DOHH2 (cell line): ENCODE data around the gene MBTD1.

ENCODE experiments used
- H3F3A ChIP-seq: fragments of 200-600 bp; sonication (generic), shearing (Covaris generic); 2 replicates; pipeline ENCODE4 v1.6.0; 2016; ENCODE audit warnings: antibody characterized with exemption, mild to moderate bottlenecking; ENCODE audit not compliant: control insufficient read depth, insufficient read depth
- H3K27ac ChIP-seq: fragments of 200-600 bp; sonication (generic); 2 replicates; pipeline ENCODE4 v1.5.1; 2014; ENCODE audit warnings: low read depth, mild to moderate bottlenecking, low read length, moderate library complexity
- H3K27me3 ChIP-seq: fragments of 200-600 bp; sonication (generic); 2 replicates; pipeline ENCODE4 v1.6.1; 2014; ENCODE audit warnings: mild to moderate bottlenecking, low read length, mixed read lengths; ENCODE audit not compliant: control insufficient read depth
- H3K36me3 ChIP-seq: fragments of 200-600 bp; sonication (generic); 2 replicates; pipeline ENCODE4 v1.6.1; 2014; ENCODE audit warnings: mild to moderate bottlenecking, low read length, moderate library complexity, mixed read lengths; ENCODE audit not compliant: control insufficient read depth
- H3K4me1 ChIP-seq: fragments of 200-600 bp; sonication (generic); 2 replicates; pipeline ENCODE4 v1.6.1; 2014; ENCODE audit warnings: mild to moderate bottlenecking, low read length, mixed read lengths; ENCODE audit not compliant: control insufficient read depth
- H3K4me2 ChIP-seq: fragments of 200-600 bp; sonication (generic); 2 replicates; pipeline ENCODE4 v1.6.0; 2014; ENCODE audit warnings: mild to moderate bottlenecking, low read length, moderate library complexity
- H3K4me3 ChIP-seq: fragments of 200-600 bp; sonication (generic); 2 replicates; pipeline ENCODE4 v1.5.1; 2014; ENCODE audit warnings: mild to moderate bottlenecking, low read length, mixed read lengths
- H3K79me2 ChIP-seq: fragments of 200-600 bp; sonication (generic); 2 replicates; pipeline ENCODE4 v1.6.1; 2014; ENCODE audit warnings: mild to moderate bottlenecking, low read length, mixed read lengths; ENCODE audit not compliant: control insufficient read depth
- H3K9me2 ChIP-seq: fragments of 200-600 bp; sonication (generic); replicated peaks from 2 replicates; pipeline ENCODE4 v1.6.1; 2014; ENCODE audit warnings: mild to moderate bottlenecking, low read length, mixed read lengths; ENCODE audit not compliant: control insufficient read depth
- H3K9me3 ChIP-seq: fragments of 200-600 bp; sonication (generic); 2 replicates; pipeline ENCODE4 v1.6.1; 2014; ENCODE audit warnings: antibody characterized with exemption, low read length, mixed read lengths; ENCODE audit not compliant: control insufficient read depth, insufficient read depth
- H4K20me1 ChIP-seq: fragments of 200-600 bp; sonication (generic); 2 replicates; pipeline ENCODE4 v1.6.0; 2014; ENCODE audit warnings: low read depth, mild to moderate bottlenecking, antibody characterized with exemption, low read length, moderate library complexity; ENCODE audit not compliant: control insufficient read depth, insufficient read depth
- CTCF ChIP-seq: fragments of 200-600 bp; sonication (generic); IDR thresholded peaks from one replicate; pipeline ENCODE4 v1.5.1; 2014; ENCODE audit warnings: antibody characterized with exemption, mild to moderate bottlenecking, low read depth, low read length; ENCODE audit not compliant: poor library complexity, severe bottlenecking
- EZH2phosphoT487 ChIP-seq: fragments of 200-600 bp; sonication (generic); IDR thresholded peaks from 2 replicates; pipeline ENCODE4 v1.6.1; 2017; ENCODE audit warnings: borderline replicate concordance, mild to moderate bottlenecking, antibody characterized with exemption, low read length, moderate library complexity, mixed read lengths

MBTD1 gene

GRCh38 chr17:51132964-51133319 is 126.9 kb downstream of the MBTD1 start:
- TF ChIP-seq CTCF (no peak), EZH2phosphoT487 (no peak)
- H3K4me3 ChIP-seq: no peak overlapping the region
- H3K4me2 ChIP-seq: no peak overlapping the region
- no peak overlapping the region for H3K27ac ChIP-seq
- H3K36me3 ChIP-seq: no peaks in the 10 kb centered on the region
- no peaks in the 10 kb centered on the region for H4K20me1 ChIP-seq
- no peaks in the 10 kb centered on the region for H3K79me2 ChIP-seq
- no peaks in the 10 kb centered on the region for H3F3A ChIP-seq
- no peaks in the 10 kb centered on the region for H3K9me2 ChIP-seq
- no peaks in the 10 kb centered on the region for H3K9me3 ChIP-seq
- peaks cover 3% of the 10 kb centered on the region; the same call in 1 of the 2 replicates for H3K27me3 ChIP-seq
- H3K4me1 ChIP-seq: peaks cover 1% of the 10 kb centered on the region; the same call in 1 of the 2 replicates

GRCh38 chr17:51128076-51128475 is 131.8 kb downstream of the MBTD1 start:
- Histone ChIP-seq H3K4me2 (no peak overlapping the region), H3K9me2 (no peaks in the 10 kb centered on the region), H3F3A (0 out of 2 replicates have a peak, but pooled peaks cover 2% of the 10 kb centered on the region), H3K27ac (no peak overlapping the region), H4K20me1 (no peaks in the 10 kb centered on the region), H3K4me3 (no peak overlapping the region), H3K36me3 (no peaks in the 10 kb centered on the region), H3K9me3 (no peaks in the 10 kb centered on the region), H3K4me1 (peaks cover 3% of the 10 kb centered on the region; the same call in 1 of the 2 replicates), H3K79me2 (no peaks in the 10 kb centered on the region), H3K27me3 (peaks cover 2% of the 10 kb centered on the region; the same call in 1 of the 2 replicates)
- TF ChIP-seq CTCF (no peak), EZH2phosphoT487 (no peak)
